Frontal cortex (tissue), 4 donors: Measurements from ENCODE around the gene ANKIB1. TPM values are rescaled to one million over a fixed set of nuclear protein-coding genes. Genes with fewer than 3 reads are reported as not detected.
"Not testable (repeated sequence)": the region's sequence is repeated elsewhere in the genome, so short reads cannot be mapped to it uniquely, and the experiment has no call there.

Experiments used
- DNase-seq, 2 donors: peaks; one replicate each; pipeline ENCODE4 v3.0.0; 2012; ENCODE audit warnings: low spot score in 2 of 2
- FAIRE-seq: peaks from 2 replicates; lab custom pipeline; 2012; peaks lifted over from hg19 to GRCh38; lab: Jason Lieb, UNC
- small RNA-seq: library from RNA; depleted of rRNA; stranded (forward); fragments of <200 nt; gene quantifications from one replicate; pipeline ENCODE3, GENCODE V24; 2014
- total RNA-seq: library from RNA; depleted of rRNA; stranded (reverse); fragments of >200 nt; gene quantifications from one replicate; pipeline ENCODE4 v1.2.3, GENCODE V29; 2014
- donor health status: control.
- donor health status: control.
- donor health status: control.

The ANKIB1 gene
- total RNA-seq, 1 donor from 2014 or later: 114 TPM

DNA sequence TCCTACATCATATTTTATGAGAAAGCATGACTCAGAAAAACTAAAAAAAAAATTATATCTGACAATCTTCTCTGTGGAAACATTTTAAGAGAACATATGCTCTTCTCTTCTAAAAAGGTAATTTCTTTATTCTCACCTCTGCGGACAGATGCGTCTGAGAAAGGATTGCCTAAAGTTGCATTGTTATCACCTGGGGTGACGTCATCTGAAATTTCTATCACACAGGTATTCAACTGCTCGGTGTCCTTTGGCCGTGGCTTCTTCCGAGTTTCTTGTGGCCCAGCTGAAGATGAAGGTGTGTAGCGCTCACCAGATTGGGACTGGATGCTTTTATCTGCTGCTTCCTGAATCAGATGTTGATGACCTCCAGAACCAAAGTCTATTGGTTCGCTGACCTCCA, 187.2 kb downstream of the ANKIB1 start:
- no peak for FAIRE-seq
- no peak for DNase-seq

- FAIRE-seq (no peak), DNase-seq (no peak)
Measured at GRCh38 chr7:92435542-92435941, 189.8 kb downstream of the ANKIB1 start.

DNA sequence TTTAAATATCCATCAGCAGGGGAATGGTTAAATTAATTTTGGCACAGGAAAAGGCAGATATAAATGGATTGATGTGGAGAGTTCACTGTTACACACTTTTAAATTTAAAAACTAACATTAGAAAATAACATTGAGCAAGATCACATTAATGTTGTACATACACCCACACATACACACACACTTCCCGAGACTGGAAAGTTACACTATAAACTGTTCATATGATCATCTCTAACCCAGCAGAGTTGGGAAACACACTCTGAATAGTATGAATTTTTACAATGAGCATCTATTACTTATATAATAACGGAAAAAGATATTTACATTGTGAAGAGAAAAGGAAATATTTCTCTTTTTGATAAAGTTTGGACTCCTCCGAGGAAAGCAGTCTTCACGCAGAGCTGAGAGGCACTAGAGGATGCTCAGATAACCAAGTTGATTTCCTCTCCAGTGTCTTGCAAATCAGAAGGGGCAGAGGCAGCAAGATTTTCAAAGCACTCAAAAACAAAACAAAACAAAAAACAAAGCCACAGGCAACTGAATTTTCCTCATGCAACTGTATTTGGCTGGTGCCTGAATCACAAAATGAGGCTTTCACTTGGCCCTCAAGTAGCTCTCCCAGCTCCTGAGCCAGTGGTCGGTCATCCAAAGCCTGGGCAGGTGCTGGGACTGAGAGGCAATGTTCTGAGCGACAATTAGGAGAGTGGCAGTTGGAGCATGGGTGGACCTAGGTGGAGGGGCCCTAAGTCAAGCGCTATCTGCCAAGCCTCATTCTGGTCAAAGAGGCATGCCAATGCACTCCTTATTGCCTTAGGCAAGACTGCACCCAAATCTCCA, 191.1 kb downstream of the ANKIB1 start:
- DNase-seq: no peak

GRCh38 chr7:92437956-92438491, 192.2 kb downstream of the ANKIB1 start:
- no peak for DNase-seq
- no peak for FAIRE-seq

More for the DNA sequence above, 191.1 kb downstream of the ANKIB1 start:
- FAIRE-seq: no peak

- not testable (repeated sequence) for DNase-seq, FAIRE-seq
Measured at GRCh38 chr7:92442720-92443119, 196.9 kb downstream of the ANKIB1 start.

DNA sequence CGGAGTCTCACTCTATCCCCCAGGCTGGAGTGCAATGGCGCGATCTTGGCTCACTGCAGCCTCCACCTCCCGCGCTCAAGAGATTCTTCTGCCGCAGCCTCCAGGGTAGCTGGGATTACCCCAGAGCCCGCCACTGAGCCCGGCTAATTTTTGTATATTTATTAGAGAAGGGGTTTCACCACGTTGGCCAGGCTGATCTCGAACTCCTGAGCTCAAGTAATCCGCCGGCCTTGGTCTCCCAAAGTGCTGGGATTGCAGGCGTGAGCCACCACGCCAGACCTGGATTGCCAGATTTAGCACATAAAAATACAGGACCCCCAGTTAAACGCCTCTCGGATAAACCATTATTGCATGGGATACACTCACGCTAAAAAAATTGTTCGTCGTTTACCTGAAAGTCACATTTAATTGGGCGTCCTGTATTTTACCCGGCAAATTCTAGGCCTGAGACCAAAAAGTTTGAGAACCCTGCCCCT, 201.1 kb downstream of the ANKIB1 start:
- DNase-seq: no peak
- no peak for FAIRE-seq

- FAIRE-seq: no peak
- peak; percentile 94 for DNase-seq
Measured at GRCh38 chr7:92447345-92448204, 201.8 kb downstream of the ANKIB1 start, which contains the start of gene GATAD1. GATAD1 (plus strand) TSS chr7:92447482; CDS start chr7:92447730, 248 bp downstream.

GRCh38 chr7:92448205-92448747, 202.5 kb downstream of the ANKIB1 start:
- no peak for FAIRE-seq
- DNase-seq: peak; percentile 20 to 22

Small RNA genes lying within 50 kb of the gene (small RNA-seq; reads per million reads assigned to genes)
- gene MIR1285-1 (not detected), gene RF00019 (not detected)

Other genes starting within 250 kb of the ANKIB1 start
- gene CYP51A1, start 111.5 kb upstream of the ANKIB1 start, total RNA-seq: 516 TPM
- 1.2 TPM for gene LRRD1, start 66.8 kb upstream of the ANKIB1 start, total RNA-seq
- gene KRIT1, start 60 bp upstream of the ANKIB1 start, total RNA-seq: 92.1 TPM
- 21.2 TPM for gene GATAD1, start 201.5 kb downstream of the ANKIB1 start, total RNA-seq
- not detected for gene ERVW-1, start 232.0 kb downstream of the ANKIB1 start, total RNA-seq